Spleen (tissue), 7 donors: ENCODE results near the gene DPYSL5.

ENCODE experiments used
- POLR2A ChIP-seq, 3 donors: fragments of 450-650 bp; IDR thresholded peaks; one replicate each; pipeline ENCODE4 v1.5.1; 2017; ENCODE audit warnings: antibody characterized with exemption in 3 of 3, mild to moderate bottlenecking in 1 of 3
- TF ChIP-seq, protein P1 (sequence below), 11 experiments: fragments of 200-600 bp in 7 of 11; fragments of 450-650 bp in 4 of 11; sonication (generic) in 4 of 11; IDR thresholded peaks in 8 of 11; conservative IDR thresholded peaks in 3 of 11; 1 replicate in 7 of 11; 2 replicates in 4 of 11; pipeline versions ENCODE4 v1.4.0 to v1.8.0; 2016 to 2021; ENCODE audit warnings: antibody characterized with exemption in 11 of 11, inconsistent platforms in 4 of 11, mild to moderate bottlenecking in 1 of 11
- donor health status: DM: no; HTN: no; CAD: no; lungs with moderate emphysema.
- donor health status: DM: no; HTN: no; CAD: no.
- donor health status: DM: no; HTN: no; CAD: no.

DNA sequence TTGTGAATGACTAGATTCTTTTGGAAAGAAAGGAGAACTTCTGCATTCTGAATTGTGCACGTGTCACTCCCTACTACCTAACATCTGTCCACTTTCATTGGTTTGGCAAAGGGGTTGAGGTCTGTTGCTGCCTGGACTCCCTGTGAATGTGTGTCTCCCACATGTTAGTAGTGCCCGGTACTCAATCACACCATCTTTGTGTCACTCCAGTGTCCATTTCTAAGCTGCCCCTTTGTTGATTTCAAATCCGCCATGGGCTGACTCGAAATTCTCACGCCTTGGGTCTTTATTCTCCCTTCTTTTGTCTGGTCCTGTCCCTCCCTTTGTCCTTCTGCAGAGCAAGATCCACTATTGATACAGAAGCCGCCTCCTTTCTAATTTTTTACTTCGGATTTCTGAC is 7.5 kb downstream of the DPYSL5 start:
- TF ChIP-seq, protein P1, sequence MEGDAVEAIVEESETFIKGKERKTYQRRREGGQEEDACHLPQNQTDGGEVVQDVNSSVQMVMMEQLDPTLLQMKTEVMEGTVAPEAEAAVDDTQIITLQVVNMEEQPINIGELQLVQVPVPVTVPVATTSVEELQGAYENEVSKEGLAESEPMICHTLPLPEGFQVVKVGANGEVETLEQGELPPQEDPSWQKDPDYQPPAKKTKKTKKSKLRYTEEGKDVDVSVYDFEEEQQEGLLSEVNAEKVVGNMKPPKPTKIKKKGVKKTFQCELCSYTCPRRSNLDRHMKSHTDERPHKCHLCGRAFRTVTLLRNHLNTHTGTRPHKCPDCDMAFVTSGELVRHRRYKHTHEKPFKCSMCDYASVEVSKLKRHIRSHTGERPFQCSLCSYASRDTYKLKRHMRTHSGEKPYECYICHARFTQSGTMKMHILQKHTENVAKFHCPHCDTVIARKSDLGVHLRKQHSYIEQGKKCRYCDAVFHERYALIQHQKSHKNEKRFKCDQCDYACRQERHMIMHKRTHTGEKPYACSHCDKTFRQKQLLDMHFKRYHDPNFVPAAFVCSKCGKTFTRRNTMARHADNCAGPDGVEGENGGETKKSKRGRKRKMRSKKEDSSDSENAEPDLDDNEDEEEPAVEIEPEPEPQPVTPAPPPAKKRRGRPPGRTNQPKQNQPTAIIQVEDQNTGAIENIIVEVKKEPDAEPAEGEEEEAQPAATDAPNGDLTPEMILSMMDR (IDR thresholded peaks at IDR 0.05 in 8 of 11, conservative IDR thresholded peaks at IDR 0.05 in 3 of 11): no peak
- TF ChIP-seq POLR2A (IDR thresholded peaks at IDR 0.05): no peak
